LoVo (cell line): ENCODE results near the gene AK5.
"Not testable (repeated sequence)": the region's sequence is repeated elsewhere in the genome, so short reads cannot be mapped to it uniquely, and the experiment has no call there.

ENCODE experiments used
- DNase-seq: peaks from one replicate; pipeline ENCODE4 v3.0.0-alpha.2; 2016; ENCODE audit warnings: low spot score

AK5 gene

GRCh38 chr1:77506771-77507170 is 225.0 kb downstream of the AK5 start:
- no peak for DNase-seq

GRCh38 chr1:77509051-77509492 is 227.3 kb downstream of the AK5 start:
- DNase-seq = no peak

GRCh38 chr1:77509898-77510297 is 228.1 kb downstream of the AK5 start:
- no peak for DNase-seq

DNA sequence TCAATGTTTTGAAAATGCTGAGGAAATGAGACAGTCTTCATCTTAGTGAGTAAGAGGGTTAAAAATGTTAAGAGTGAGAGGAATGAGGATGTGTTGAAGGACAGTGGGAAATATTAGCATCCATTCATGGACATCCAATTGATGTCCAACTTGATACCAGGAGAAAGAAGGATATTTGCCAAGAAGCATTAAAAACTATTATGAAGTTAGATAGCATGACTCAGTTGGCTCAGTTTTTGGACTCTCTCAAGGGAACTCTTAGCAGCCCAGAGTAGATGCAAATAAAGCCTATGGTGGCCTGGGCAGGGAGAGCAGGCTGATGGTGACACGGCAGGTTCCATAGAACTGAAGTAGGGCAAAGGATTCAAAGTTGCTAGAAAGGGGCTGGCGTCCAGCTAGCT is 229.6 kb downstream of the AK5 start:
- DNase-seq = peak; percentile 7

DNA sequence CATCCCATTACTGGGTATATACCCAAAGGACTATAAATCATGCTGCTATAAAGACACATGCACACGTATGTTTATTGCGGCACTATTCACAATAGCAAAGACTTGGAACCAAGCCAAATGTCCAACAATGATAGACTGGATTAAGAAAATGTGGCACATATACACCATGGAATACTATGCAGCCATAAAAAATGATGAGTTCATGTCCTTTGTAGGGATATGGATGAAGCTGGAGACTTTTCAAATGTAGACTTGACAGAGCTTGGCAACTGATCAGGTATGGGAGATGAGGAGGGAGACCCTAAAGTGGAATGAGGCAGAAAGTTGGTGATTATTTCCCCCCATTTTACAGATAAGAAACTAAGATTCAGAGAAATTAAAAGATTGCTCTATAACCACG is 230.8 kb downstream of the AK5 start:
- not testable (repeated sequence) for DNase-seq

DNA sequence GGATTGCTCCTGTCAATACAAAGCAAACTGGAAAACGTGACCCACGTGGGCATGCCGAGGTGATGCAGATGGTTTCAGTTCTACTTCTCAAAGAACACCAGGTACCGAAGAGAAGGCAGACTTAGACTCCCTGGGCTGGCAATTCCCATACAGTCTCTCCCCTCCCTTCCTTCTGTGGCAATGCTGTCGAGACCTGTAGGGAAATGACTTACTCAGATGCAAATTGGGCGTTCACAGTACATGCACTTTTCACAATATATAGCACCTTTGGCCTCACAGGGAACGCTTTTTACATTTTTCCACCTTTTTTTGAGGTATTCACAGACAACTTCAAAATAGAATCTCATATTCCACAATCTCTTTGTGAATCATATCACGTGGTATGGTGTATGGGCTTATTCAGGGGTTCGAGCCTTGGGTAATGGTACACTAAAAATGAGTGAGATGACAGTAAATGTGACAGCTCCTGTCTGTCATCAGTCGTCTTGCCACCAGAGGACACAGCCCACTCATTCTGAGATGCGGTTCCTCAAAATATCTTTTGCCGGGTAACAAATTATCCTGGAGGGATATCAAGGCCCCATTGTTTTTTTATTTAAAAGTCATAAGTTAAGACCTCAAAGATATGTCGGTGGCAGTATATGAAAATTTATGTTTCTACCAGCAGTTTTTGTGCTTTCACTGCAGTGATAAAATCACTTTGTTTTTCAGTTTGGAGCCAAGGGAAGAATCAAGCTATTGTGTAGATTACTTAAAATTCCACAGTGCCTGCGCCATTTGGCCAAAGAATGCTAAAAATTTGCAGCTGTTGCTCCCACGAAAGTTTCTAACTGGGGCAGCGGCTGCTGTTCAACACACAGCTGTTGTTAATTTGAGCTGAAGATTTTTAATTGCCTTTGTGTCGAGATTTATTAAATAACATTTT is 232.3 kb downstream of the AK5 start:
- DNase-seq = no peak

DNA sequence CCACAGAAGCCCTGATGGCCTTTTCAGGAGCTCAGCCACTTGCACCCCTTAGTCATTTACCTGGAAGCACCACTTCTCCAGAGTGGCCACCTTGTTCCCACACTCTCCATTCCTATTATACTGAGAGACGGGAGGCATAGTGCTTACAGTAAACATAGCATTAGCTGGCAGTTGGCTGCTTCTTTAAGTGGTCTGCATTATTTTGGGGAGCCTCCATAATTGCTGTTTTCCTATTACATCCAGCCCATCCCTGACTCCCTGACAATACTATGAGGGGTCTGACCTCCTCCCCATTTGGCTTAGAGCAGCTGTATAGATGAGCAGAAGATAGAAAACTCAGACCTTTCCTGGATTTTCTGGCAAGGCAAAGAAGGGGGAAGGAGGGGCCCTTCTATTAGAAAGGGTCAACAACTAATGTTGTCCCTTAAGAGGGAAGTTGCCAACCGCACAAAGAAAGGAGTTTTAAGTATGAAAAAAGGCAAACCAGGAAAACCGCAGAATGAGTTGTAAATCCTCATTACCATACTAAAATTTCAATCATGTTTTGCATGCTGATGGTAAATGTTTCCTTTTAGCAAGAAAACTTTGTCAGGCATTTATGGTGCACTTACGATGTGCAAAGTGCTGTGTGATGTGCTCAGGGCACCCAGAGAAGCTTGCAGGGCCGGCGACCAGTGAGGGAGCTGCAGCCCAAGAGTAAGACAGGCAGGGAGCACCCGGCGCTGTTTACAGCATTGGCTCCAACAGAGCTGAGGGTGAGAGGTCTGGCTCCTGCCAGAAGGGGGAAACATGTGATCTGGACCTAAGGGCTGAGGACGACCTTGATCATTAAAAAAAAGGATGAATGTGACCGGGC is 233.3 kb downstream of the AK5 start:
- DNase-seq = no peak

DNA sequence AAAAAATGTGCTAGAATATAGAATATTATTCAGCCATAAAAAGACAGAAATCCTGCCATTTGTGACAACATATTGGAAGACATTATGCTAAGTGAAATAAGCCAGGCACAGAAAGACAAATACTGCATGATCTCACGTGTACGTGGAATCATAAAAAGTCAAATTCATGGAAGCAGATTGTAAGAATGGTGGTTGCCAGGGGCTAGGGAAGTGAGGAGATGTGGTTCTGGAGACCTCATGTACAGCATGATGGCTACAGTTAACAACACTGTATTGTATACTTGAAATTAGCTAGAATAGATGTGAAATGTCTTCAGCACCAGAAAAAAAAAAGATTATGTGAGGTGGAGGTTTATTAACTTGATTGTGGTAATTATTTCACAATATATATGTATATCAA is 234.3 kb downstream of the AK5 start:
- DNase-seq = no peak

GRCh38 chr1:77524038-77524437 is 242.2 kb downstream of the AK5 start:
- DNase-seq = no peak

DNA sequence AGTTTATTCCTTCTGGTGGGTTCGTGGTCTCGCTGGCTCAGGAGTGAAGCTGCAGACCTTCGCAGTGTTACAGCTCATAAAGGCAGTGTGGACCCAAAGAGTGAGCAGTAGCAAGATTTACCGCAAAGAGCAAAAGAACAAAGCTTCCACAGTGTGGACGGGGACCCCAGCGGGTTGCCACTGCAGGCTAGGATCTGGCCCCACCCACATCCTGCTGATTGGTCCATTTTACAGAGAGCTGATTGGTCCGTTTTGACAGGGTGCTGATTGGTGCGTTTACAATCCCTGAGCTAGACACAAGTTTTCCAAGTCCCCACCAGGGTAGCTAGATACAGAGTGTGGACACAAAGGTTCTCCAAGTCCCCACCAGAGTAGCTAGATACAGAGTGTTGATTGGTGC is 249.3 kb downstream of the AK5 start:
- DNase-seq = not testable (repeated sequence)

GRCh38 chr1:77531596-77532280 is 249.9 kb downstream of the AK5 start:
- DNase-seq = not testable (repeated sequence)

- no peak for DNase-seq
Observed at GRCh38 chr1:77532641-77533040, 250.8 kb downstream of the AK5 start.

GRCh38 chr1:77533660-77534305 is 252.0 kb downstream of the AK5 start:
- DNase-seq = peak; percentile 46

DNA sequence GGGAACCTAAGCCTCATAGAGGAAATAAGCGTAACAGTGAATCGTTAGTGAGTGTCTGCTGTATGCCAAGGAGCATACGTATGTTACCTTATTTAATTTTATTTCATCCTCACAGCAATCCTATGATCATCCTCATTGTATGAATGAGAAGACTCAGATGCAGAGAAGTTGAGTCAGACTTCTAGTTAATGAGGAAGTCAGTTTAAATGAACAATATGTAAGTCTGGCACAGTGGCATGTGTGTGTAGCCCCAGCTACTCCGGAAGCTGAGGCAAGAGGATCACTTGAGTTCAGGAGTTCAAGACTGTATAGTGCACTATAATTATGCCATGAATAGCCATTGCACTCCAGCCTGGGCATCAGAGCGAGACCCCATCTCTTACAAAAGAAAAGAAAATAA is 252.6 kb downstream of the AK5 start:
- DNase-seq = no peak

GRCh38 chr1:77536813-77537212 is 255.0 kb downstream of the AK5 start:
- DNase-seq = peak; percentile 65

DNA sequence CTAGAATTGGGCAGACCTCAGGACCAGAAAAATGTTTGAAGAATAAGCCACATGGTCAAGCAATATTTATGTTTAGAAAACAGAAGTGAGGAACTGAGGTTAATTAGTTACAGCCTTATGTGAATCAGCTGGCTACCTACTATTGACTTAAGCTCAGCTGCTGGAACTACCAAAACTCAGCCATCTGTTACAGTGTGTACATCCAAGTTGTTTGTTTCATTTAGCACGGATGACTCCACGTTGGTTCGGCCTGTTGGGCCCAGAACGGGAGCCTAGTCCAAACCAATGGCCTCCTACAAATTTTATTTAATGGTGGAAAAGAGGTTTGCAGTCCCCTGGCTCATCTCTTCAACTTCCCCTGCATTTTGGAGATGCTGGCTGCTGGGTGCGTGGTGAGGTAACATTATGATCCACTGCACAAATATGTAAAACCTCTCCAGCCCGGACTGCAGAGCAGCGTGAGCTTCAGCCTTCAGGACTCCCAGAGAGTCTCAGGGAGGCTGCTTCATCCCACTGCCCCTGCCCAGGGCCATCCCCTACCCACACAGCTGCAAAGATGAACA is 257.2 kb downstream of the AK5 start:
- peak; percentile 9 for DNase-seq

DNA sequence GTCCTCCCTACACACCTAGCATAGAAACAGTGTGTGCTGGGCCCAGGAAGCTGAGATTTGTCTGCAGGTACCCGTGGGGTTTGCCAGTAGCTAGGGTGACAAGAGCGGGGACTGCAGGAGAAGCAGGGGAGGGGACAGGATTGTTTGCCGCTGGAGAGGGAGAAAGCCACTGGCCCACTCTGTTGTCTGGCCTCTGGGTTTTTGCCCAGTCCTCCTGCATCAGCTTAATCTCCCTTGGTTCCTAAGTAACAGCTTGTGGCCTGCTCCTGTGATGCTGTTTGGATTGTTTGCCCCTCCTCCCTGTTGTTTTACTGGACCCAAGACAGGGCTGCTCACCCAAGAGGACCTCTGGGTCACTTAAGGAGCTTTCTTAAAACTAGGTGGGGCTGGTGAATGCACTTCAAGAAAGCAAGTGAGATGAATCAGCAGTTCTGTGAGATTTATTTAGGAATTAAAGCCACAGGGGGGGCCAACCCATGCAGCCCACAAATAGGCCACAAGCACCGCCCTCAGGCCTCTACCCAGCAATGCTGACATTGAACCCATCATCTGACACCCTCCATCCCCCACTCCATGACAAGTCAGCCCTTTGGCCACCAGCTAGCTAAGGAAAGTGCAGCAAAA is 257.8 kb downstream of the AK5 start:
- peak; percentile 36 for DNase-seq

DNA sequence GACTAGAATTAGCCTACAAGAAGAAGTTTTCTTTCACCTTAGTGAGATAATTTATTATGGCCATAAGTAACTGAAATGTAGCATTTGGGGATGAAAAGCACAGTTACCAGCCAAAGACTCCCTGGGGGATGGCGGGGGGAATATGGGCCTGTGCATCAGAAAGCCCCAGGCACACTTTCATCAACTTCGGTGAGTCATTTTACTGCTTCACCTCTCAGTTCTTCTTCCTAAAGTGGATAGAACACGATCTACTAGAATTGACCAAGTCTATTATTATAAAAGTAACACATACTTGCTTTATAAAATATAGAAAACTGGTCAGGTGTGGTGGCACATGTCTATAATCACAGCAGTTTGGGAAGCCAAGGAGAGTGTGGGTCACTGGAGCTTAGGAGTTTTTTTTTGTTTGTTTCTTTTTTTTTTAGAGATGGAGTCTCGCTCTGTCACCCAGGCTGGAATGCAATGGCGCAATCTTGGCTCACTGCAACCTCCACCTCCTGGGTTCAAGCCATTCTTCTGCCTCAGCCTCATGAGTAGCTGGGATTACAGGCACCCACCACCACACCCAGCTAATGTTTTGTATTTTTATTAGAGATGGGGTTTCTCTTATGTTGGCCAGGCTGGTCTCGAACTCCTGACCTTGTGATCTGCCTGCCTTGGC is 258.8 kb downstream of the AK5 start:
- no peak for DNase-seq

- DNase-seq = no peak
Observed at GRCh38 chr1:77541162-77541545, 259.3 kb downstream of the AK5 start.

DNA sequence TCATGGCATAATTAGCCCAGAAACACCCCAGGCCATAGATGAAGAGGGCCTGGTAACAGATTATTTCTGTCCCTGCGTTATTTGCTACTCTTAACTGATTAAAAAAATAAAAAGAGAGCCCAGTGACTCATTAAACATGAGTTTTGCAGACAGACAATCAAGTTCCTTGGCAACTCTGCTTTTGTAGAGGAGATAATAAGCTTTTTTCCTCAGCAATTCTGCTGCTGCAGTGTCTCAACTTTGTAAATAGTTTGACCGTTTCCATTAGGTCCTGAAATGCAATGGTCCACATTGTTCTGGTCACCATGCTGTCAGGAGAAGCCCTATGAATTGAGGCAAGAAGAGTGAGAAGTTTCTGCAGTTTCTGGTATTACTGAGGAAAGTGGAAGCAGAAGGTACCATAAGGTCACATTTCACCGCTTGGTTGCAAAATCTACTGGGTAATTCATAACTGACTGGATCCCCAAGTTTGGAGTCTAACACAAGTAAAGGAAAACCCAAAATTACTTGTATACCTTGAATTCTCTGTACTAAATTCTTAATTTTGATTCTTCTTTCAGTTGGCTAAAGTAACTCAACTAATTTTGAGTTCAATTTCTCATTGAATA is 261.1 kb downstream of the AK5 start:
- DNase-seq = no peak
